A673 (cell line): Measurements from ENCODE around the gene TAS1R1.

ENCODE experiments used
- EZH2 ChIP-seq: fragments of 200-600 bp; sonication (generic); IDR thresholded peaks from 2 replicates; pipeline ENCODE4 v1.6.1; 2017; ENCODE audit warnings: borderline replicate concordance, low read depth, mild to moderate bottlenecking, mixed read lengths, antibody characterized with exemption, low read length; ENCODE audit not compliant: poor library complexity, severe bottlenecking
- TF ChIP-seq, protein P1 (sequence below): fragments of 300-800, 200-600 bp; sonication (generic); conservative IDR thresholded peaks from 2 replicates; pipeline ENCODE4 v1.5.1; 2017; ENCODE audit warnings: low read depth, mild to moderate bottlenecking, antibody characterized with exemption, low read length, moderate library complexity, mixed read lengths

DNA sequence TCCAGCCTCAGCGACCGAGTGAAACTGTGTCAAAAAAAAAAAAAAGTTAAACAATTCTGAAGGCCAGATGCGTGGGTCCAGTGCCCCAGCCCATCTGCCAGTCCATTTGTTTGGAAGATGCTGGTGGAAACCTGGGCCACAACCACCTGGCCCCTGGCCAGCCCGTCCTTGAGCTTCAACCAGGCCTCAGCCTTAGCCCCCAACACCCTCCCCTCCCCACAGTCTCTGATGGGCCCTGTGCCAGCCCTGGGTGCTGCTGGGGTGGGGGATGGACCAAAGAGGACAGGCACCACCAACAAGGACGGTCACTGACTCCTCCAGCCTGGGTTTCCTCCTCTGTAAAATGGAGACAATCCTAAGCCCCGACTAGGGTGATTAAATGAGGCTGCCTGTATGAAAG is 44.1 kb upstream of the TAS1R1 start:
- TF ChIP-seq, protein P1, sequence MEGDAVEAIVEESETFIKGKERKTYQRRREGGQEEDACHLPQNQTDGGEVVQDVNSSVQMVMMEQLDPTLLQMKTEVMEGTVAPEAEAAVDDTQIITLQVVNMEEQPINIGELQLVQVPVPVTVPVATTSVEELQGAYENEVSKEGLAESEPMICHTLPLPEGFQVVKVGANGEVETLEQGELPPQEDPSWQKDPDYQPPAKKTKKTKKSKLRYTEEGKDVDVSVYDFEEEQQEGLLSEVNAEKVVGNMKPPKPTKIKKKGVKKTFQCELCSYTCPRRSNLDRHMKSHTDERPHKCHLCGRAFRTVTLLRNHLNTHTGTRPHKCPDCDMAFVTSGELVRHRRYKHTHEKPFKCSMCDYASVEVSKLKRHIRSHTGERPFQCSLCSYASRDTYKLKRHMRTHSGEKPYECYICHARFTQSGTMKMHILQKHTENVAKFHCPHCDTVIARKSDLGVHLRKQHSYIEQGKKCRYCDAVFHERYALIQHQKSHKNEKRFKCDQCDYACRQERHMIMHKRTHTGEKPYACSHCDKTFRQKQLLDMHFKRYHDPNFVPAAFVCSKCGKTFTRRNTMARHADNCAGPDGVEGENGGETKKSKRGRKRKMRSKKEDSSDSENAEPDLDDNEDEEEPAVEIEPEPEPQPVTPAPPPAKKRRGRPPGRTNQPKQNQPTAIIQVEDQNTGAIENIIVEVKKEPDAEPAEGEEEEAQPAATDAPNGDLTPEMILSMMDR: no peak
- TF ChIP-seq EZH2: no peak
